Liver (tissue), 9 donors: Measurements from ENCODE around the gene LARGE2. TPM values are rescaled to one million over a fixed set of nuclear protein-coding genes. Genes with fewer than 3 reads are reported as not detected.

Experiments
- DNase-seq: peaks from one replicate; pipeline ENCODE4 v3.0.0-alpha.2; 2017; ENCODE audit warnings: low spot score
- H3K27ac ChIP-seq, 2 donors: one replicate each; pipeline ENCODE4 v1.7.0; 2013; ENCODE audit warnings: inconsistent platforms in 2 of 2, low read length in 2 of 2, control low read depth in 1 of 2, low read depth in 1 of 2, mild to moderate bottlenecking in 1 of 2
- H3K27me3 ChIP-seq, 4 donors: one replicate each; pipeline versions ENCODE4 v1.6.1 to v1.7.0; 2013; ENCODE audit warnings: low read length in 3 of 4, inconsistent platforms in 1 of 4, mild to moderate bottlenecking in 1 of 4, moderate library complexity in 1 of 4; ENCODE audit not compliant: control insufficient read depth in 4 of 4, insufficient read depth in 4 of 4
- H3K36me3 ChIP-seq, 4 donors: one replicate each; pipeline versions ENCODE4 v1.6.1 to v1.7.0; 2013; ENCODE audit warnings: low read length in 3 of 4, mild to moderate bottlenecking in 3 of 4, low read depth in 1 of 4, moderate library complexity in 1 of 4; ENCODE audit not compliant: control insufficient read depth in 4 of 4, insufficient read depth in 3 of 4
- H3K4me1 ChIP-seq, 4 donors: one replicate each; pipeline versions ENCODE4 v1.6.1 to v1.7.0; 2013; ENCODE audit warnings: low read length in 3 of 4, mild to moderate bottlenecking in 3 of 4, moderate library complexity in 1 of 4; ENCODE audit not compliant: control insufficient read depth in 4 of 4, insufficient read depth in 4 of 4
- H3K4me3 ChIP-seq, 3 donors: one replicate each; pipeline versions ENCODE4 v1.6.1 to v1.7.0; 2013; ENCODE audit warnings: low read length in 3 of 3, control low read depth in 1 of 3, low read depth in 1 of 3, mild to moderate bottlenecking in 1 of 3
- H3K9ac ChIP-seq, 2 donors: one replicate each; pipeline ENCODE4 v1.7.0; 2013; ENCODE audit warnings: low read length in 2 of 2, mild to moderate bottlenecking in 2 of 2, moderate library complexity in 2 of 2, control low read depth in 1 of 2, low read depth in 1 of 2
- H3K9me3 ChIP-seq, 4 donors: one replicate each; pipeline versions ENCODE4 v1.6.1 to v1.7.0; 2013; ENCODE audit warnings: low read length in 3 of 4; ENCODE audit not compliant: control insufficient read depth in 4 of 4
- EGR1 ChIP-seq, 2 donors: IDR thresholded peaks; 2 replicates each; pipeline ENCODE4 v1.6.1; 2016 to 2018; ENCODE audit warnings: antibody characterized with exemption in 2 of 2, low read depth in 2 of 2
- FOXA1 ChIP-seq: IDR thresholded peaks from 2 replicates; pipeline ENCODE4 v1.6.1; 2016; ENCODE audit warnings: antibody characterized with exemption
- FOXA2 ChIP-seq: IDR thresholded peaks from 2 replicates; pipeline ENCODE4 v1.6.1; 2016; ENCODE audit warnings: antibody characterized with exemption
- GABPA ChIP-seq, 2 donors: IDR thresholded peaks in 1 of 2; conservative IDR thresholded peaks in 1 of 2; 2 replicates each; pipeline ENCODE4 v1.6.1; 2016; ENCODE audit warnings: antibody characterized with exemption in 2 of 2, mild to moderate bottlenecking in 1 of 2, moderate library complexity in 1 of 2
- HNF4A ChIP-seq, 2 donors: conservative IDR thresholded peaks; 2 replicates each; pipeline ENCODE4 v1.6.1; 2016; ENCODE audit warnings: antibody characterized with exemption in 2 of 2, mild to moderate bottlenecking in 2 of 2
- HNF4G ChIP-seq: IDR thresholded peaks from 2 replicates; pipeline ENCODE4 v1.6.1; 2016; ENCODE audit warnings: antibody characterized with exemption
- NR2F2 ChIP-seq: IDR thresholded peaks from 2 replicates; pipeline ENCODE4 v1.6.1; 2016; ENCODE audit warnings: antibody characterized with exemption
- REST ChIP-seq: IDR thresholded peaks from 2 replicates; pipeline ENCODE4 v1.6.1; 2016; ENCODE audit warnings: antibody characterized with exemption, mild to moderate bottlenecking
- RXRA ChIP-seq, 2 donors: IDR thresholded peaks; 2 replicates each; pipeline ENCODE4 v1.6.1; 2017 to 2018; ENCODE audit warnings: antibody characterized with exemption in 2 of 2, mild to moderate bottlenecking in 1 of 2
- SP1 ChIP-seq: IDR thresholded peaks from 2 replicates; pipeline ENCODE4 v1.6.1; 2018; ENCODE audit warnings: antibody characterized with exemption, mild to moderate bottlenecking
- WGBS: extraction: QIAGEN DNeasy Blood & Tissue Kit; methylation state at CpG from one replicate; pipeline ENCODE4 v1.1.7; 2013; 5-methylcytosine and 5-hydroxymethylcytosine counted together
- polyA plus RNA-seq, 2 donors: library from polyadenylated mRNA; stranded (reverse) in 1 of 2; unstranded in 1 of 2; fragments of 200-250 nt in 1 of 2; fragments of >200 nt in 1 of 2; fragmentation: Nextera tagmentation in 1 of 2; extraction: Ambion mirVana in 1 of 2; gene quantifications; one replicate each; pipeline versions ENCODE4 v1.2.1 to v1.2.3, GENCODE V29; 2013 to 2015
- total RNA-seq, 2 donors: library from RNA; depleted of rRNA; stranded (reverse); fragments of >200 nt; gene quantifications; one replicate each; pipeline ENCODE4 v1.2.3, GENCODE V29; 2014
- TF ChIP-seq, protein P1 (sequence below): fragments of 150-350 bp; IDR thresholded peaks from 2 replicates; pipeline ENCODE4 v1.5.1; 2017; ENCODE audit warnings: improper control_type of control experiment, low read depth, low read length; ENCODE audit not compliant: missing input control
- TF ChIP-seq, protein P2 (sequence below): IDR thresholded peaks from 2 replicates; pipeline ENCODE4 v1.6.1; 2016; ENCODE audit warnings: antibody characterized with exemption
- TF ChIP-seq, protein P3 (sequence below): IDR thresholded peaks from 2 replicates; pipeline ENCODE4 v1.6.1; 2016; ENCODE audit warnings: antibody characterized with exemption
- donor health status: healthy.
- donor health status: healthy.
- donor health status: healthy.
- donor health status: healthy.
- donor health status: healthy.

The LARGE2 gene
- total and polyA plus RNA-seq, 4 donors = 1.3 to 1.9 (median 1.5) TPM

- Histone ChIP-seq H3K4me3 (no peak overlapping the region), H3K9me3 (no peaks in the 10 kb centered on the region), H3K36me3 (peaks cover 0 to 6% (median 2%) of the 10 kb centered on the region in 4 donors), H3K27me3 (no peaks in the 10 kb centered on the region), H3K4me1 (peaks cover 0 to 17% (median 10%) of the 10 kb centered on the region in 4 donors), H3K9ac (no peak overlapping the region), H3K27ac (no peak overlapping the region)
- WGBS = 88% methylated on average over 7 of the region's 7 CpGs
- TF ChIP-seq, protein P1, sequence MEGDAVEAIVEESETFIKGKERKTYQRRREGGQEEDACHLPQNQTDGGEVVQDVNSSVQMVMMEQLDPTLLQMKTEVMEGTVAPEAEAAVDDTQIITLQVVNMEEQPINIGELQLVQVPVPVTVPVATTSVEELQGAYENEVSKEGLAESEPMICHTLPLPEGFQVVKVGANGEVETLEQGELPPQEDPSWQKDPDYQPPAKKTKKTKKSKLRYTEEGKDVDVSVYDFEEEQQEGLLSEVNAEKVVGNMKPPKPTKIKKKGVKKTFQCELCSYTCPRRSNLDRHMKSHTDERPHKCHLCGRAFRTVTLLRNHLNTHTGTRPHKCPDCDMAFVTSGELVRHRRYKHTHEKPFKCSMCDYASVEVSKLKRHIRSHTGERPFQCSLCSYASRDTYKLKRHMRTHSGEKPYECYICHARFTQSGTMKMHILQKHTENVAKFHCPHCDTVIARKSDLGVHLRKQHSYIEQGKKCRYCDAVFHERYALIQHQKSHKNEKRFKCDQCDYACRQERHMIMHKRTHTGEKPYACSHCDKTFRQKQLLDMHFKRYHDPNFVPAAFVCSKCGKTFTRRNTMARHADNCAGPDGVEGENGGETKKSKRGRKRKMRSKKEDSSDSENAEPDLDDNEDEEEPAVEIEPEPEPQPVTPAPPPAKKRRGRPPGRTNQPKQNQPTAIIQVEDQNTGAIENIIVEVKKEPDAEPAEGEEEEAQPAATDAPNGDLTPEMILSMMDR = no peak
- TF ChIP-seq, protein P2, sequence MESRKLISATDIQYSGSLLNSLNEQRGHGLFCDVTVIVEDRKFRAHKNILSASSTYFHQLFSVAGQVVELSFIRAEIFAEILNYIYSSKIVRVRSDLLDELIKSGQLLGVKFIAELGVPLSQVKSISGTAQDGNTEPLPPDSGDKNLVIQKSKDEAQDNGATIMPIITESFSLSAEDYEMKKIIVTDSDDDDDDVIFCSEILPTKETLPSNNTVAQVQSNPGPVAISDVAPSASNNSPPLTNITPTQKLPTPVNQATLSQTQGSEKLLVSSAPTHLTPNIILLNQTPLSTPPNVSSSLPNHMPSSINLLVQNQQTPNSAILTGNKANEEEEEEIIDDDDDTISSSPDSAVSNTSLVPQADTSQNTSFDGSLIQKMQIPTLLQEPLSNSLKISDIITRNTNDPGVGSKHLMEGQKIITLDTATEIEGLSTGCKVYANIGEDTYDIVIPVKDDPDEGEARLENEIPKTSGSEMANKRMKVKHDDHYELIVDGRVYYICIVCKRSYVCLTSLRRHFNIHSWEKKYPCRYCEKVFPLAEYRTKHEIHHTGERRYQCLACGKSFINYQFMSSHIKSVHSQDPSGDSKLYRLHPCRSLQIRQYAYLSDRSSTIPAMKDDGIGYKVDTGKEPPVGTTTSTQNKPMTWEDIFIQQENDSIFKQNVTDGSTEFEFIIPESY = no peak
- TF ChIP-seq RXRA (IDR thresholded peaks at IDR 0.05) (no peak), EGR1 (IDR thresholded peaks at IDR 0.05; ENCODE audit: low read depth in 2 of 2) (no peak), SP1 (no peak), FOXA2 (no peak), GABPA (IDR thresholded peaks at IDR 0.05 in 1 of 2, conservative IDR thresholded peaks at IDR 0.05 in 1 of 2) (no peak), REST (no peak)
- TF ChIP-seq, protein P3, sequence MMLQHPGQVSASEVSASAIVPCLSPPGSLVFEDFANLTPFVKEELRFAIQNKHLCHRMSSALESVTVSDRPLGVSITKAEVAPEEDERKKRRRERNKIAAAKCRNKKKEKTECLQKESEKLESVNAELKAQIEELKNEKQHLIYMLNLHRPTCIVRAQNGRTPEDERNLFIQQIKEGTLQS = no peak
- no peak for DNase-seq
These were observed 39.3 kb downstream of the LARGE2 start for GRCh38 chr11:45961751-45962240.

- H3K4me3 ChIP-seq = no peak overlapping the region
- no peaks in the 10 kb centered on the region for H3K9me3 ChIP-seq
- WGBS = 26% methylated on average over 9 of the region's 9 CpGs
- H3K27ac ChIP-seq = no peak overlapping the region
- DNase-seq = peak; percentile 54
- peaks cover 0 to 17% (median 10%) of the 10 kb centered on the region in 4 donors for H3K4me1 ChIP-seq
- no peak overlapping the region for H3K9ac ChIP-seq
- peaks cover 0 to 18% (median 11%) of the 10 kb centered on the region in 4 donors for H3K36me3 ChIP-seq
- no peaks in the 10 kb centered on the region for H3K27me3 ChIP-seq
- TF ChIP-seq REST (no peak), HNF4A (conservative IDR thresholded peaks at IDR 0.05) (no peak), GABPA (IDR thresholded peaks at IDR 0.05 in 1 of 2, conservative IDR thresholded peaks at IDR 0.05 in 1 of 2) (no peak), NR2F2 (no peak), HNF4G (no peak), FOXA1 (no peak), EGR1 (IDR thresholded peaks at IDR 0.05; ENCODE audit: low read depth in 2 of 2) (no peak), FOXA2 (no peak), RXRA (IDR thresholded peaks at IDR 0.05) (peak in 1 of 2 donors; percentile 24)
- TF ChIP-seq, protein P1 = peak; percentile 87
- TF ChIP-seq, protein P3 = no peak
- TF ChIP-seq, protein P2 = no peak
These were observed 42.5 kb downstream of the LARGE2 start for GRCh38 chr11:45964911-45965389.
